CD14-positive monocyte (primary cell): ENCODE data around the gene DLG4. TPM values are rescaled to one million over a fixed set of nuclear protein-coding genes. Genes with fewer than 3 reads are reported as not detected.

ENCODE experiments used
- DNase-seq, 3 donors: peaks; one replicate each; pipeline ENCODE4 v3.0.0-alpha.2; 2011 to 2022
- H2AFZ ChIP-seq: 2 replicates; pipeline ENCODE4 v1.6.0; 2012; ENCODE audit warnings: mild to moderate bottlenecking, low read depth, low read length, inconsistent platforms; ENCODE audit not compliant: insufficient read depth, poor library complexity, severe bottlenecking
- H3K27ac ChIP-seq, 2 donors: 1 replicate in 1 of 2; 2 replicates in 1 of 2; pipeline ENCODE4 v1.5.1; 2012 to 2013; ENCODE audit warnings: low read length in 2 of 2, control low read depth in 1 of 2, inconsistent platforms in 1 of 2, low read depth in 1 of 2, mild to moderate bottlenecking in 1 of 2
- H3K27me3 ChIP-seq, 2 donors: one replicate each; pipeline versions ENCODE4 v1.6.0 to v1.6.1; 2011 to 2013; ENCODE audit warnings: low read length in 2 of 2; ENCODE audit not compliant: control insufficient read depth in 2 of 2, insufficient read depth in 2 of 2
- H3K36me3 ChIP-seq, 2 donors: replicated peaks in 1 of 2; 1 replicate in 1 of 2; 2 replicates in 1 of 2; pipeline versions ENCODE4 v1.5.1 to v1.6.1; 2012 to 2013; ENCODE audit warnings: low read length in 2 of 2, control low read depth in 1 of 2, inconsistent platforms in 1 of 2, mild to moderate bottlenecking in 1 of 2; ENCODE audit not compliant: insufficient read depth in 2 of 2, control insufficient read depth in 1 of 2
- H3K4me1 ChIP-seq, 2 donors: 1 replicate in 1 of 2; 2 replicates in 1 of 2; pipeline versions ENCODE4 v1.5.1 to v1.6.1; 2012 to 2013; ENCODE audit warnings: low read length in 2 of 2, control low read depth in 1 of 2, inconsistent platforms in 1 of 2, mild to moderate bottlenecking in 1 of 2, moderate library complexity in 1 of 2; ENCODE audit not compliant: insufficient read depth in 2 of 2, control insufficient read depth in 1 of 2
- H3K4me2 ChIP-seq: replicated peaks from 2 replicates; pipeline ENCODE3; 2012; ENCODE audit warnings: low read length, moderate library complexity, mild to moderate bottlenecking; ENCODE audit not compliant: poor library complexity, severe bottlenecking; ENCODE audit errors: extremely low read depth
- H3K4me3 ChIP-seq, 3 experiments: fragments of 200-600 bp in 1 of 3; sonication (generic) in 1 of 3; replicated peaks in 1 of 3; 1 replicate in 2 of 3; 2 replicates in 1 of 3; pipeline ENCODE4 v1.5.1; 2011 to 2013; ENCODE audit warnings: low read length in 3 of 3, mild to moderate bottlenecking in 3 of 3, control low read depth in 2 of 3, low read depth in 2 of 3, inconsistent platforms in 1 of 3, moderate library complexity in 1 of 3
- H3K79me2 ChIP-seq: 2 replicates; pipeline ENCODE4 v1.6.0; 2012; ENCODE audit warnings: mild to moderate bottlenecking, control low read depth, inconsistent platforms, low read length, moderate library complexity; ENCODE audit not compliant: insufficient read depth
- H3K9ac ChIP-seq: 2 replicates; pipeline ENCODE4 v1.6.0; 2017; ENCODE audit warnings: low read length, mild to moderate bottlenecking; ENCODE audit not compliant: insufficient read depth, poor library complexity, severe bottlenecking
- H3K9me3 ChIP-seq, 2 donors: replicated peaks in 1 of 2; 1 replicate in 1 of 2; 2 replicates in 1 of 2; pipeline versions ENCODE4 v1.5.1 to v1.6.1; 2012 to 2013; ENCODE audit warnings: low read length in 2 of 2, control low read depth in 1 of 2; ENCODE audit not compliant: control insufficient read depth in 1 of 2, insufficient read depth in 1 of 2
- H4K20me1 ChIP-seq: 2 replicates; pipeline ENCODE4 v1.6.0; 2012; ENCODE audit warnings: mild to moderate bottlenecking, low read length, control low read depth, moderate library complexity; ENCODE audit not compliant: insufficient read depth
- H3K27ac Mint-ChIP-seq, 7 donors: one replicate each; pipeline ENCODE4 v1.8.0; 2020; ENCODE audit warnings: mild to moderate bottlenecking in 7 of 7, mixed read lengths in 7 of 7, moderate library complexity in 6 of 7, inconsistent platforms in 2 of 7
- H3K27me3 Mint-ChIP-seq, 3 donors: one replicate each; pipeline ENCODE4 v1.8.0; 2021 to 2022; ENCODE audit warnings: low read depth in 3 of 3, mild to moderate bottlenecking in 3 of 3, mixed read lengths in 3 of 3, moderate library complexity in 3 of 3, inconsistent platforms in 1 of 3
- H3K36me3 Mint-ChIP-seq, 2 donors: one replicate each; pipeline ENCODE4 v1.8.0; 2020; ENCODE audit warnings: mixed read lengths in 2 of 2, inconsistent platforms in 1 of 2, mild to moderate bottlenecking in 1 of 2
- H3K4me1 Mint-ChIP-seq: one replicate; pipeline ENCODE4 v1.8.0; 2020; ENCODE audit warnings: mild to moderate bottlenecking, mixed read lengths
- H3K4me3 Mint-ChIP-seq, 2 donors: one replicate each; pipeline ENCODE4 v1.8.0; 2020; ENCODE audit warnings: mild to moderate bottlenecking in 2 of 2, mixed read lengths in 2 of 2, moderate library complexity in 1 of 2
- H3K9me3 Mint-ChIP-seq, 7 donors: one replicate each; pipeline ENCODE4 v1.8.0; 2020 to 2022; ENCODE audit warnings: mixed read lengths in 7 of 7, mild to moderate bottlenecking in 6 of 7, moderate library complexity in 6 of 7, inconsistent platforms in 2 of 7
- CTCF ChIP-seq: fragments of 200-600 bp; IDR thresholded peaks from one replicate; pipeline ENCODE4 v1.8.0; 2022; ENCODE audit warnings: antibody characterized with exemption, mild to moderate bottlenecking
- WGBS: methylation state at CpG from one replicate; pipeline ENCODE4 v1.1.5; 2013; ENCODE audit warnings: missing lambda C conversion rate; ENCODE audit not compliant: insufficient coverage; 5-methylcytosine and 5-hydroxymethylcytosine counted together
- intact Hi-C, 2 donors: fragments of 100-400 bp; cut with micrococcal nuclease; formaldehyde crosslinking; loops; one replicate each; pipeline versions ENCODE4 v1.15.0 to v1.15.1; 2023
- polyA plus RNA-seq, 3 donors: library from polyadenylated mRNA; depleted of rRNA in 1 of 3; unstranded in 2 of 3; stranded (reverse) in 1 of 3; fragments of 300-500 nt in 2 of 3; fragments of >200 nt in 1 of 3; fragmentation: Illumina TruSeq in 2 of 3; gene quantifications; 1 replicate in 2 of 3; 2 replicates in 1 of 3; pipeline ENCODE4 v1.2.3, GENCODE V29; 2012 to 2021

Gene DLG4
- polyA plus RNA-seq, 3 donors, result 0.37 to 42.6 (median 0.39) TPM

- Histone ChIP-seq H3K9me3 (peaks cover 0 to 3% of the 10 kb centered on the region in 2 donors), H3K27me3 (peaks cover 9 to 15% of the 10 kb centered on the region in 2 donors), H3K79me2 (peaks cover 14% of the 10 kb centered on the region), H3K9ac (no peak overlapping the region), H3K4me1 (peaks cover 21 to 37% of the 10 kb centered on the region in 2 donors), H3K4me3 (no peak overlapping the region), H3K4me2 (no peak overlapping the region), H3K27ac (no peak overlapping the region), H4K20me1 (no peaks in the 10 kb centered on the region), H3K36me3 (peaks cover 26 to 53% of the 10 kb centered on the region in 2 donors), H2AFZ (no peak overlapping the region)
- Mint-ChIP-seq H3K27me3 (peaks cover 10 to 23% (median 22%) of the 10 kb centered on the region in 3 donors), H3K4me1 (peaks cover 27% of the 10 kb centered on the region), H3K36me3 (peaks cover 44 to 63% of the 10 kb centered on the region in 2 donors), H3K27ac (peak overlapping the region in 1 of 7 donors; percentile 51), H3K4me3 (no peak overlapping the region), H3K9me3 (peaks cover 0 to 6% (median 3%) of the 10 kb centered on the region in 7 donors)
- WGBS, result 97% methylated on average over 6 of the region's 8 CpGs
- no peak for DNase-seq
- intact Hi-C loops, result loop anchor here in 1 of 2 donors (10.0 kb wide), 1 partner anchor 308 kb away; the partner anchor contains the start of gene SENP3
- no peak for TF ChIP-seq CTCF
Measured at GRCh38 chr17:7256766-7257456, 37.3 kb upstream of the DLG4 start.

- H3K4me1 Mint-ChIP-seq, result peaks cover 33% of the 10 kb centered on the region
Measured at GRCh38 chr17:7254511-7254910, 34.9 kb upstream of the DLG4 start.

More at GRCh38 chr17:7254511-7254910, 34.9 kb upstream of the DLG4 start:
- Mint-ChIP-seq H3K4me3 (no peak overlapping the region), H3K9me3 (no peaks in the 10 kb centered on the region), H3K27me3 (peaks cover 0 to 1% (median under 1%) of the 10 kb centered on the region in 3 donors), H3K27ac (peak overlapping the region in 1 of 7 donors; percentile 18), H3K36me3 (peaks cover 37 to 57% of the 10 kb centered on the region in 2 donors)
- DNase-seq, result no peak
- Histone ChIP-seq H4K20me1 (no peaks in the 10 kb centered on the region), H3K4me2 (no peak overlapping the region), H3K36me3 (peaks cover 26 to 51% of the 10 kb centered on the region in 2 donors), H3K27ac (no peak overlapping the region), H3K4me1 (peaks cover 27 to 38% of the 10 kb centered on the region in 2 donors), H2AFZ (no peak overlapping the region), H3K9me3 (no peaks in the 10 kb centered on the region), H3K79me2 (peaks cover 36% of the 10 kb centered on the region), H3K4me3 (no peak overlapping the region), H3K27me3 (no peaks in the 10 kb centered on the region), H3K9ac (no peak overlapping the region)
- intact Hi-C loops, result loop anchor here (5.0 to 10.0 kb wide), 4 partner anchors 37 to 310 kb away; partner anchors contain the start of genes ACADVL (in 1 of the 2), DLG4 (in 1 of the 2), EIF5A (in 1 of the 2) and SENP3 (in 1 of the 2)
- 94% methylated on average over 3 of the region's 4 CpGs for WGBS
- no peak for TF ChIP-seq CTCF
